Astrocyte of the cerebellum (primary cell): ENCODE data around the gene TBC1D22A.

Experiments used
- DNase-seq: peaks from one replicate; pipeline ENCODE4 v3.0.0-alpha.2; 2011; ENCODE audit warnings: low read depth
- H3K4me3 ChIP-seq: 2 replicates; pipeline ENCODE4 v1.5.1; 2011; ENCODE audit warnings: mild to moderate bottlenecking, low read depth, low read length, moderate library complexity
- CTCF ChIP-seq: IDR thresholded peaks from 2 replicates; pipeline ENCODE4 v1.5.1; 2012; ENCODE audit warnings: low read length, low read depth, moderate library complexity, mild to moderate bottlenecking; ENCODE audit errors: missing control alignments
- in situ Hi-C: cut with HindIII; loops from 2 replicates; pipeline ENCODE4 v1.10.0; 2017; ENCODE audit warnings: low sequenced_read_pairs

The TBC1D22A gene

GRCh38 chr22:46801331-46801811, 38.9 kb downstream of the TBC1D22A start:
- in situ Hi-C loops = no loop called here
- no peak overlapping the region for H3K4me3 ChIP-seq

GRCh38 chr22:46801826-46802607, 39.6 kb downstream of the TBC1D22A start:
- in situ Hi-C loops = no loop called here
- TF ChIP-seq CTCF = no peak
- no peak for DNase-seq
- H3K4me3 ChIP-seq = no peak overlapping the region

More at GRCh38 chr22:46801331-46801811, 38.9 kb downstream of the TBC1D22A start:
- TF ChIP-seq CTCF = no peak
- no peak for DNase-seq

- H3K4me3 ChIP-seq = no peak overlapping the region
- in situ Hi-C loops = no loop called here
- DNase-seq = no peak
- no peak for TF ChIP-seq CTCF
These were observed 40.2 kb downstream of the TBC1D22A start for GRCh38 chr22:46802608-46803027.

GRCh38 chr22:46803031-46803880, 40.8 kb downstream of the TBC1D22A start:
- TF ChIP-seq CTCF = peak; percentile 93
- in situ Hi-C loops = no loop called here
- no peak for DNase-seq
- H3K4me3 ChIP-seq = no peak overlapping the region

- H3K4me3 ChIP-seq = no peak overlapping the region
- TF ChIP-seq CTCF = no peak
- in situ Hi-C loops = no loop called here
- no peak for DNase-seq
These were observed 41.5 kb downstream of the TBC1D22A start for GRCh38 chr22:46803936-46804335.

GRCh38 chr22:46806794-46807193, 44.3 kb downstream of the TBC1D22A start:
- in situ Hi-C loops = no loop called here
- H3K4me3 ChIP-seq = no peak overlapping the region
- DNase-seq = no peak
- no peak for TF ChIP-seq CTCF
